BLaER1 (cell line): ENCODE measurements around the gene MTMR12.
A peak's percentile ranks its signal among the peaks of the same experiment; 100 is the strongest.

Experiments
- H3K27ac ChIP-seq: shearing (Covaris generic); formaldehyde crosslinking; 2 replicates; pipeline ENCODE4 v1.8.1; 2022
- H3K27me3 ChIP-seq: shearing (Covaris generic); formaldehyde crosslinking; 2 replicates; pipeline ENCODE4 v1.8.1; 2022
- H3K36me3 ChIP-seq: shearing (Covaris generic); formaldehyde crosslinking; 2 replicates; pipeline ENCODE4 v1.8.1; 2022
- H3K4me1 ChIP-seq: shearing (Covaris generic); formaldehyde crosslinking; 2 replicates; pipeline ENCODE4 v1.8.1; 2022
- H3K4me2 ChIP-seq: shearing (Covaris generic); formaldehyde crosslinking; 2 replicates; pipeline ENCODE4 v1.8.1; 2022
- H3K4me3 ChIP-seq: shearing (Covaris generic); formaldehyde crosslinking; 2 replicates; pipeline ENCODE4 v1.8.1; 2022
- H3K9ac ChIP-seq: shearing (Covaris generic); formaldehyde crosslinking; 2 replicates; pipeline ENCODE4 v1.8.1; 2022
- H3K9me3 ChIP-seq: shearing (Covaris generic); formaldehyde crosslinking; 2 replicates; pipeline ENCODE4 v1.8.1; 2022
- H4K20me1 ChIP-seq: shearing (Covaris generic); formaldehyde crosslinking; 2 replicates; pipeline ENCODE4 v1.8.1; 2022
- Cebpa-rat ChIP-seq: shearing (Covaris generic); IDR thresholded peaks from 2 replicates; pipeline ENCODE4 v1.8.1; 2022

Gene MTMR12

GRCh38 chr5:32343058-32343672, 30.4 kb upstream of the MTMR12 start:
- H3K9ac ChIP-seq, result no peak overlapping the region
- H3K9me3 ChIP-seq, result peaks cover 96% of the 10 kb centered on the region
- no peaks in the 10 kb centered on the region for H3K27me3 ChIP-seq
- no peak overlapping the region for H3K4me3 ChIP-seq
- H3K4me2 ChIP-seq, result no peak overlapping the region
- no peak overlapping the region for H3K27ac ChIP-seq
- no peaks in the 10 kb centered on the region for H4K20me1 ChIP-seq
- TF ChIP-seq Cebpa-rat, result no peak
- H3K36me3 ChIP-seq, result 0 out of 2 replicates have a peak, but pooled peaks cover 4% of the 10 kb centered on the region
- no peaks in the 10 kb centered on the region for H3K4me1 ChIP-seq

GRCh38 chr5:32342656-32343055, 29.9 kb upstream of the MTMR12 start:
- no peaks in the 10 kb centered on the region for H4K20me1 ChIP-seq
- H3K4me3 ChIP-seq, result no peak overlapping the region
- H3K9ac ChIP-seq, result no peak overlapping the region
- H3K27ac ChIP-seq, result no peak overlapping the region
- no peak overlapping the region for H3K4me2 ChIP-seq
- H3K9me3 ChIP-seq, result peaks cover 96% of the 10 kb centered on the region
- TF ChIP-seq Cebpa-rat, result no peak
- no peaks in the 10 kb centered on the region for H3K4me1 ChIP-seq
- no peaks in the 10 kb centered on the region for H3K36me3 ChIP-seq
- no peaks in the 10 kb centered on the region for H3K27me3 ChIP-seq

GRCh38 chr5:32339878-32340277, 27.1 kb upstream of the MTMR12 start:
- TF ChIP-seq Cebpa-rat, result no peak
- no peak overlapping the region for H3K4me2 ChIP-seq
- H3K9me3 ChIP-seq, result peaks cover 86% of the 10 kb centered on the region
- no peaks in the 10 kb centered on the region for H3K4me1 ChIP-seq
- 0 out of 2 replicates have a peak overlapping the region, but pooled peaks have one; percentile 11 for H3K4me3 ChIP-seq
- H3K9ac ChIP-seq, result no peak overlapping the region
- no peak overlapping the region for H3K27ac ChIP-seq
- H3K36me3 ChIP-seq, result no peaks in the 10 kb centered on the region
- no peaks in the 10 kb centered on the region for H3K27me3 ChIP-seq
- no peaks in the 10 kb centered on the region for H4K20me1 ChIP-seq

- Histone ChIP-seq H4K20me1 (no peaks in the 10 kb centered on the region), H3K9me3 (peaks cover 84% of the 10 kb centered on the region), H3K9ac (no peak overlapping the region), H3K4me2 (no peak overlapping the region), H3K36me3 (no peaks in the 10 kb centered on the region), H3K27me3 (no peaks in the 10 kb centered on the region), H3K4me1 (no peaks in the 10 kb centered on the region), H3K27ac (no peak overlapping the region), H3K4me3 (no peak overlapping the region)
- TF ChIP-seq Cebpa-rat, result no peak
Measured at GRCh38 chr5:32339198-32339597, 26.5 kb upstream of the MTMR12 start.

- Histone ChIP-seq H3K36me3 (no peaks in the 10 kb centered on the region), H3K27me3 (no peaks in the 10 kb centered on the region), H3K9me3 (peaks cover 24% of the 10 kb centered on the region), H3K4me1 (no peaks in the 10 kb centered on the region), H3K4me3 (no peak overlapping the region), H3K4me2 (no peak overlapping the region), H3K27ac (no peak overlapping the region), H3K9ac (no peak overlapping the region), H4K20me1 (no peaks in the 10 kb centered on the region)
- no peak for TF ChIP-seq Cebpa-rat
Measured at GRCh38 chr5:32332966-32333365, 20.2 kb upstream of the MTMR12 start.

GRCh38 chr5:32332361-32332760, 19.6 kb upstream of the MTMR12 start:
- H3K4me1 ChIP-seq, result no peaks in the 10 kb centered on the region
- H3K27me3 ChIP-seq, result no peaks in the 10 kb centered on the region
- H3K27ac ChIP-seq, result no peak overlapping the region
- no peak for TF ChIP-seq Cebpa-rat
- H3K4me3 ChIP-seq, result no peak overlapping the region
- no peaks in the 10 kb centered on the region for H4K20me1 ChIP-seq
- peaks cover 18% of the 10 kb centered on the region; the same call in 1 of the 2 replicates for H3K9me3 ChIP-seq
- no peak overlapping the region for H3K9ac ChIP-seq
- H3K36me3 ChIP-seq, result no peaks in the 10 kb centered on the region
- H3K4me2 ChIP-seq, result no peak overlapping the region

GRCh38 chr5:32331935-32332274, 19.2 kb upstream of the MTMR12 start:
- Histone ChIP-seq H3K4me1 (no peaks in the 10 kb centered on the region), H3K36me3 (no peaks in the 10 kb centered on the region), H3K9ac (no peak overlapping the region), H3K9me3 (peaks cover 16% of the 10 kb centered on the region; the same call in 1 of the 2 replicates), H4K20me1 (no peaks in the 10 kb centered on the region), H3K4me3 (no peak overlapping the region), H3K27ac (no peak overlapping the region), H3K4me2 (no peak overlapping the region), H3K27me3 (no peaks in the 10 kb centered on the region)
- no peak for TF ChIP-seq Cebpa-rat

GRCh38 chr5:32331217-32331934, 18.6 kb upstream of the MTMR12 start:
- Histone ChIP-seq H3K27me3 (no peaks in the 10 kb centered on the region), H4K20me1 (no peaks in the 10 kb centered on the region), H3K9me3 (peaks cover 11% of the 10 kb centered on the region; the same call in 1 of the 2 replicates), H3K4me2 (no peak overlapping the region), H3K36me3 (no peaks in the 10 kb centered on the region), H3K9ac (no peak overlapping the region), H3K27ac (no peak overlapping the region), H3K4me1 (no peaks in the 10 kb centered on the region), H3K4me3 (no peak overlapping the region)
- TF ChIP-seq Cebpa-rat, result no peak

- H3K4me3 ChIP-seq, result no peak overlapping the region
- no peaks in the 10 kb centered on the region for H3K27me3 ChIP-seq
- no peaks in the 10 kb centered on the region for H4K20me1 ChIP-seq
- H3K36me3 ChIP-seq, result no peaks in the 10 kb centered on the region
- H3K9ac ChIP-seq, result no peak overlapping the region
- no peak overlapping the region for H3K4me2 ChIP-seq
- no peaks in the 10 kb centered on the region for H3K4me1 ChIP-seq
- peaks cover 8% of the 10 kb centered on the region; the same call in 1 of the 2 replicates for H3K9me3 ChIP-seq
- no peak overlapping the region for H3K27ac ChIP-seq
- TF ChIP-seq Cebpa-rat, result no peak
Measured at GRCh38 chr5:32330126-32330971, 17.6 kb upstream of the MTMR12 start.

GRCh38 chr5:32329395-32329834, 16.7 kb upstream of the MTMR12 start:
- H3K27me3 ChIP-seq, result no peaks in the 10 kb centered on the region
- no peak overlapping the region for H3K4me3 ChIP-seq
- H3K9ac ChIP-seq, result no peak overlapping the region
- H4K20me1 ChIP-seq, result no peaks in the 10 kb centered on the region
- no peak overlapping the region for H3K4me2 ChIP-seq
- peaks cover 9% of the 10 kb centered on the region; the same call in 1 of the 2 replicates for H3K4me1 ChIP-seq
- H3K9me3 ChIP-seq, result peaks cover 5% of the 10 kb centered on the region; the same call in 1 of the 2 replicates
- H3K36me3 ChIP-seq, result no peaks in the 10 kb centered on the region
- no peak overlapping the region for H3K27ac ChIP-seq
- no peak for TF ChIP-seq Cebpa-rat
